ENCODE results near the gene RHOH.
A peak's percentile ranks its signal among the peaks of the same experiment; 100 is the strongest.

Gene RHOH

DNA sequence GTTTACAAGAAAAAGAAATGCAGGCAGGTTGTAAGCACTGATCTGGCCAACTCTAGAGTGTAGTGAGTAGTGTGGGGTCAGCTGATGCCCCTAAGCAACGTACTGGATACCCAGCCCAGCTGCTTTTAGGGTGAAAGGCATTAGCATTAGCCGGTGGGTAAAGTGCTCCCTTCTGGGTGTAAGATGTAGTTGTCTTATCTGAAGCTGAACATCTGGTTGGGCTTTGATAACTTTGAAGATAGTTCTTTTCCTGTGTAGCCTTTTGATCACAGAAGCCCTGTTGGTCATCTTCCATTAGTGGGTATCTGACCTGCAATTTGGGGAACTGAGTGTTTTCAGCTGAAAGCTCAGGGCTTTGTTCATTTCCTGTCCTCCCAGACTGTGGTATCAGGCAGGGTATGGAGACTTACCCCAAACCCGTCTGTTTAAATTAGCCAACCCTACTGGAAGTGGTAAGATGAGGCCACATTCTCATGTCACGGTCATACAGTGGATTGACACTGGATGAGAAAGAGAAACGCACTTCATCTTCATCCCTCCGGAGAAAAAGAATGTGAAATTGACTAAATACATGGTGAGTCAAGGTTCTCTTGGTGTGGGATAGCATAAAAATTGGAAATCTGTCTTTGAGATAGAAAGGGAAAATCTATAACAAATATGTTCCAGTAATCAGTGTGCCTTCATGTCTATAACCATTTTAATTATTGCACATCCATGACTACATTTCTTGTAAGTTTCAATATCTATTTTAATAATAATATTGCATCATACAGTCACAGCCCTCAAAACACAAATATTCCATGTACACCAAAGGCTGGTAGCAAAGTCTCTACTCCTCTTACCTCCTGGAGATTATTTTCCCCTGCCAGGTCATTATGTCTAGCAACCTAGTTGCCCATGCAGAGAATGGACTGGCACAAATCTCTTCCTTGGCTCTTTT, 8.7 kb downstream of the RHOH start:
- no peak for TF ChIP-seq GATA3 (IDR thresholded peaks at IDR 0.05; ENCODE audit: low read depth, low read length)
- peak; percentile 19; the same call in 1 of the 2 replicates for TF ChIP-seq GATA2 (IDR thresholded peaks at IDR 0.05; ENCODE audit: low read depth, low read length)

- TF ChIP-seq GATA3 (IDR thresholded peaks at IDR 0.05; ENCODE audit: low read depth, low read length), result no peak
Observed at GRCh38 chr4:40206426-40206825, 9.6 kb downstream of the RHOH start.

DNA sequence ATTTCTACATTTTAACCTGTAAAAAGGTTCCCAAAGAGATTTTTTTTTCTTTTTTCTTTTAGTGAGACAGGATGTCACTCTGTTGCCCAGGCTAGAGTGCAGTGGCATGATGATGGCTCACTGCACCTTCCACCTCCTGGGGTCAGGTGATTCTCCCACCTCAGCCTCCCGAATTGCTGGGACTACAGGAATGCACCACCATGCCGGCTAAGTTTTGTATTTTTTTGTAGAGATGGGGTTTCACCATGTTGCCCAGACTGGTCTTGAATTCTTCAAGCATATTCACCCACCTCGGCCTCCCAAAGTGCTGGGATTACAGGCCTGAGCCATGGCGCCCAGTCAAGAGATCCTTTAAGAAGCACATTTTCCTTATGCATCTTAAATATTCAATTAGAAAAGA, 12.6 kb downstream of the RHOH start:
- no peak for TF ChIP-seq GATA2 (IDR thresholded peaks at IDR 0.05; ENCODE audit: low read depth, low read length)
- TF ChIP-seq GATA3 (IDR thresholded peaks at IDR 0.05; ENCODE audit: low read depth, low read length), result no peak

GRCh38 chr4:40210776-40211175, 13.9 kb downstream of the RHOH start:
- TF ChIP-seq GATA3 (IDR thresholded peaks at IDR 0.05; ENCODE audit: low read depth, low read length) (no peak), GATA2 (IDR thresholded peaks at IDR 0.05; ENCODE audit: low read depth, low read length) (no peak)

- no peak for TF ChIP-seq GATA2 (IDR thresholded peaks at IDR 0.05; ENCODE audit: low read depth, low read length)
- no peak for TF ChIP-seq GATA3 (IDR thresholded peaks at IDR 0.05; ENCODE audit: low read depth, low read length)
Observed at GRCh38 chr4:40211224-40212185, 14.7 kb downstream of the RHOH start.

DNA sequence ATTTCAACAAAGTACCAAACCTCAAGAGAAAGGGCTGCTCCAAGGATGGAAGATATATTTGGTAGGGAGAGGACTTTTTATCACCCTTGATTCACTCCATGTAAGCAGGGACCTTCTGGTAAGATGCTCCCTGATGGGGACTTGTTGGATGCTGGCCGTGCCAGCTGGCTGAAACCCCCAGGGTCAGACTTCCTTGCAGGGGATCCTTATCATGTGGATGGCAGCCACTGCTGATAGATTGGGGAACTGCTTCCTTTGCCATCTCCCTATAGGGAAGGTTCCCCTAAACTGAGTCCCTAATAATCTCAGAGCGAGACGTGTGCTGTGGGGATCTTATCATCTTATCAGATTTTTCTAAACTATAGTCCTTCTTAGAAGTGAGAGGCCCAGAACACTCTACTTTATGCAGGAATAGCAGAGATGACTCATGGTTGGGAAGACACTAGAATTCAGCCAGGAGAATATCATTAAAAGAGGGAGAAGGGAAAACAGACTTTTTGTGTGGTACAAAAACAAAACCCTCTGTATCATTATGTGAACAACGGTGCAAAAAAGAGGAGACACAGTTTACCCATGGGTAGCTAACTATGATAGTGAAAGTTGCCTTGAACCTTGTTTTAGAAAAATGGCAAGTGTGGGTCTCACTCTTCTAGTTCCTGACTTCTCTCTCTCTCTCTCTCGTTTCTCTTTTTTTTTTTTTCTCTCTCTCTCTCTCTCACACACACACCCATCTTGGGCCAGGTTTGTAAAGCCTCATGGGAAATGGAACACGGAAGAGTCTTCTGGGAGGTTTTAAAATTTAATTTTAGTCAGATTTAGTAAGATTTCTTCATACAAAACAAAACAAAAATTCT, 16.1 kb downstream of the RHOH start:
- TF ChIP-seq GATA3 (IDR thresholded peaks at IDR 0.05; ENCODE audit: low read depth, low read length), result no peak
- TF ChIP-seq GATA2 (IDR thresholded peaks at IDR 0.05; ENCODE audit: low read depth, low read length), result no peak

DNA sequence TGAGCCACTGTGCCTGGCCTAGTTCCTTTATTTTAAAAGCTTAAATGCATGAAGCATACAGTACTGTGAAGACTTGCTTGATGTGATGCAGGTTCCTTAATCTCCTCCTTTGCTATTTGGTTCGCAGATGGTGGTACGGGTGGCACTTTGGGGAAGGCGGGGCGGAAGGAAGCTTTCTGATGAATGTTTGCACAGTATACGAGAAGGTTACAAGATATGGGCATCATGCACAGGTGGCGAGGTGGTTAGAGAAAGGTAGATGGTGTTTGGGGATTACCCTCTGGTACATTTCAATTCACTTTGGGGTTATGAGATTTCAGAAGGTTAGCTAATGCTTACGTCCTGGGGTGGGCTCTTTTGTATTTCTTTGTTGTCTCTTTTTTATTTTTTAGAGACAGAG, 17.2 kb downstream of the RHOH start:
- TF ChIP-seq GATA2 (IDR thresholded peaks at IDR 0.05; ENCODE audit: low read depth, low read length) (no peak), GATA3 (IDR thresholded peaks at IDR 0.05; ENCODE audit: low read depth, low read length) (no peak)

GRCh38 chr4:40214661-40215418, 18.0 kb downstream of the RHOH start:
- TF ChIP-seq GATA2 (IDR thresholded peaks at IDR 0.05; ENCODE audit: low read depth, low read length) (no peak), GATA3 (IDR thresholded peaks at IDR 0.05; ENCODE audit: low read depth, low read length) (no peak)

GRCh38 chr4:40216622-40217366, 20.0 kb downstream of the RHOH start:
- TF ChIP-seq GATA2 (IDR thresholded peaks at IDR 0.05; ENCODE audit: low read depth, low read length), result no peak
- TF ChIP-seq GATA3 (IDR thresholded peaks at IDR 0.05; ENCODE audit: low read depth, low read length), result no peak

GRCh38 chr4:40221744-40222143, 24.9 kb downstream of the RHOH start:
- TF ChIP-seq GATA3 (IDR thresholded peaks at IDR 0.05; ENCODE audit: low read depth, low read length), result no peak
- no peak for TF ChIP-seq GATA2 (IDR thresholded peaks at IDR 0.05; ENCODE audit: low read depth, low read length)

DNA sequence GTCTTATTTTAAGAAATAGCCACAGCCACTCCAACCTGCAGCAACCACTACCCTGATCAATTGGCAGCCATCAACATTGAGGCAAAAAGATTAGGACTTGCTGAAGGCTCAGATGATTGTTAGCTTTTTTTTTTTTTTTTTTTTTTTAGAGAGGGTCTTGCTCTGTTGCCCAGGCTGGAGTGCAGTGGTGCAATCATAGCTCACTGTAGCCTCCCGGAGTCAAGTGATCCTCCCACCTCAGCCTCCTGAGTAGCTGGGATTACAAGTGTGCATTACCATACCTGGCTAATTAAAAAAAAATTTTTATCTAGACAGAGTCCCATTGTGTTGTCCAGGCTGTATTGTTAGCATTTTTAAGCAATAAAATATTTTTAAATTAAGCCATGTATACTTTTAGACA, 26.5 kb downstream of the RHOH start:
- TF ChIP-seq GATA3 (IDR thresholded peaks at IDR 0.05; ENCODE audit: low read depth, low read length) (no peak), GATA2 (IDR thresholded peaks at IDR 0.05; ENCODE audit: low read depth, low read length) (no peak)

GRCh38 chr4:40224432-40224831, 27.6 kb downstream of the RHOH start:
- TF ChIP-seq GATA3 (IDR thresholded peaks at IDR 0.05; ENCODE audit: low read depth, low read length) (no peak), GATA2 (IDR thresholded peaks at IDR 0.05; ENCODE audit: low read depth, low read length) (no peak)
